Measurements from ENCODE around the gene KDM2A.
A peak's percentile ranks its signal among the peaks of the same experiment; 100 is the strongest.
"Not testable (repeated sequence)": the region's sequence is repeated elsewhere in the genome, so short reads cannot be mapped to it uniquely, and the experiment has no call there.

The KDM2A gene

DNA sequence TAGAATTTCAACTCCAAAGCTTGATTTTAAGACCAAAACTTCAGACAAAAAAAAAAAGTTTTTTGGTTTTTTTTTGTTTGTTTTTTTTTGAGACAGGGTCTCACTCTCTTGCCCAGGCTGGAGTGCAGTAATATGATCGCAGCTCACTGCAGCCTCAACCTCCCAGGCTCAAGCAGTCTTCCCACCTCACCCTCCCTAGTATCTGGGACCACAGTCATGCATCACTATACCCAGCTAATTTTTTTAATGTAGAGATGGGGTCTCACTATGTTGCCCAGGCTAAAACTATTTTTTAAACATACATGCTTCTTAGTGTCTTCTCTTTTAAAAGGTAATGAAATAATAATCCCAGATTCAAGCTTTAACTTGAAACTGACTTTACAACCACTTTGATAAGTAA lies 111.8 kb downstream of the KDM2A start:
- TF ChIP-seq CTCF (conservative IDR thresholded peaks at IDR 0.05), result no peak
- H3K27ac ChIP-seq, result no peak overlapping the region

DNA sequence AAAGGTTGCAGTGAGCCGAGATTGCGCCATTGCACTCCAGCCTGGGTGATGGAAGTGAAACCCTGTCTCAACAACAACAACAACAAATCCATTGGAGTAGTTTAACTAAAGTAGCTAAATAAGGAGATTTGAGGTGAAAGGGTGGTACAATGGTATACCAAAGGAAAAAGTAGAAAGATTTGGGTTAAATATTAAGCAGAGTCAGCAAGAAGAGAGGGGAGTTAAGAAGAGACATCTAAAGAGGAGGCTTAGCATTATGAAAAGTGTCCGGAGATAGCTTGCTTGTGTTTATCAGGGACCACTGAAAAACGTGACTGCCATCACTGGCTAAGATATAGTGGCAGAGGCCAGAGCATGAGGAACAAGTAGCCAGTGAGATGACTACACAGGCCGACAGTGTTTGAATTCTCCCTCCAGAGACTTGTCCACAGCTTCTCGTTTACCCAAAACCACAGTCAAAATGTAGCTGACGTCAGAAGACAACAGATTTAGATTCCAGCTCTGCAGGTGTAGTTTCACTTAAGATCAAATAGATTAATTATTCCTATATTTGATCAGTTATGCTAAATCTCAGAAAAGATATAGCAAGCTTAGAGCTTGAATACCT lies 114.6 kb downstream of the KDM2A start:
- H3K27ac ChIP-seq, result no peak overlapping the region
- TF ChIP-seq CTCF (conservative IDR thresholded peaks at IDR 0.05), result no peak

DNA sequence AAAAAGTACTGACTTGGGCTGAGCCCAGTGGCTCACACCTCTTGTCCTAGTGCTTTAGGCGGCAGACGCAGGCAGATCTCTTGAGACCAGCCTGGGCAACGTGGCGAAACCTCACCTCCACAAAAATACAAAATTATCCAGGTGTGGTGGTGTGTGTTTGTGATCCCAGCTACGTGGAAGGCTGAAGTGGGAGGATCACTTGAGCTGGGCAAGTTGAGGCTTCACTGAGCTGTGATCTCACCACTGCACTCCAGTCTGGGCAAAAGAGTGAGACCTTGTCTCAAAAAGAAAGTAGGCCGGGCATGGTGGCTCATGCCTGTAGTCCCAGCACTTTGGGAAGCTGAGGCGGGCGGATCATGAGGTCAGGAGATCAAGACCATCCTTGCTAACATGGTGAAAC lies 115.5 kb downstream of the KDM2A start:
- not testable (repeated sequence) for H3K27ac ChIP-seq

- TF ChIP-seq CTCF (conservative IDR thresholded peaks at IDR 0.05), result no peak
- H3K27ac ChIP-seq, result peak overlapping the region; percentile 93
Measured at GRCh38 chr11:67237574-67237973, 118.5 kb downstream of the KDM2A start.

GRCh38 chr11:67238894-67239782 lies 120.1 kb downstream of the KDM2A start:
- no peak for TF ChIP-seq CTCF (conservative IDR thresholded peaks at IDR 0.05)

DNA sequence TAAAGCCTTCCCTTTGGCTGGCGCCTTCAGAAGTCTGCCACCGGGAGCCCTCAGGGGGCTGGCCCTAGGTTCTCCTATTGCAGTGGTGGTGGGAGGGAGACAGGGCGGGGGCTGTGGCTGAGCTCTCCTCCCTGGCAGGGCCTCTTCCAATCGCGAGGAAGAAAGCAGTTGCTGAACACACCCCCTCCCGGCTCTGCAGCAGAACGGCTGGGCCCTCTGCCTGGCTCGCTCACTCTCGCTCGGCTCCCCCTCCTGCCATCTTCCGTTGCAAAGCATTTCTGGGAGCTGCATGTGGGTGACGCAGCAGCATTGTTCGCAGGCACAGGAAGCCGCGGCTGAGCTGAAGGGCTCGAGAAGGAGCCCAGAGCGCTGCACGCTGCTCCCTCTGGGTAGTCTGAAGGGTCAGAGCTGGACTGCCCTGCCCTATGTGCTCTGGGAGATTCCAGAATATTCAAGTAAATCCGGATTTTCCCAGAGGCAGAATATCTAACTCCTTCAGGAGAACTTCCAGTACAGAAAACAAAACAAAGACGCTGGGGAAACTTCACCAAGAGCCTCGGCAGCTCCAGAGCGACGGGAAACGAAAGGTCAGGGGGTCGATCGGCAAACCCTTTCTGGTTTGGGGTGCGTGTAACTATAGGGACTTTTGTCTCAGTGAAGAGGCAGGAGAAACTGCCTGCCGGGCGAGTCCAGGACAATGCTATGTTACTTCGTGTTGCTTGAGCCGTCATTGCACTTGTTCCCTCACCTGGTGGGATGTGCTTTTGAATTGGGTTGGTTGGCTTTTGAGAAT lies 120.9 kb downstream of the KDM2A start:
- H3K27ac ChIP-seq, result peak overlapping the region; percentile 93
- peak; percentile 20; the same call in 1 of the 2 replicates for TF ChIP-seq CTCF (conservative IDR thresholded peaks at IDR 0.05)

More at GRCh38 chr11:67238894-67239782, 120.1 kb downstream of the KDM2A start:
- peak overlapping the region; percentile 93 for H3K27ac ChIP-seq

- H3K27ac ChIP-seq, result peak overlapping the region; percentile 93
- no peak for TF ChIP-seq CTCF (conservative IDR thresholded peaks at IDR 0.05)
Measured at GRCh38 chr11:67240576-67241389, 121.7 kb downstream of the KDM2A start.
